ENCODE measurements around the gene VWA2. TPM values are rescaled to one million over a fixed set of nuclear protein-coding genes. Genes with fewer than 3 reads are reported as not detected.

VWA2 gene
- total RNA-seq, 1 donor from 2014 or later, result 10.6 TPM

GRCh38 chr10:114206902-114207301 is 32.2 kb upstream of the VWA2 start:
- TF ChIP-seq CTCF (IDR thresholded peaks at IDR 0.05), result no peak
- H3K4me3 ChIP-seq, result no peak overlapping the region
- H3K4me1 ChIP-seq, result no peaks in the 10 kb centered on the region
- H3K9me3 ChIP-seq, result no peaks in the 10 kb centered on the region
- no peak overlapping the region for H3K27ac ChIP-seq
- no peaks in the 10 kb centered on the region for H3K27me3 ChIP-seq (ENCODE audit: low read depth)
- H3K36me3 ChIP-seq, result no peaks in the 10 kb centered on the region
- ATAC-seq (no peak), DNase-seq (no peak)
- intact Hi-C loops (cut with DNase I), result no loop called here

- Histone ChIP-seq H3K4me3 (no peak overlapping the region), H3K27me3 (ENCODE audit: low read depth) (no peaks in the 10 kb centered on the region), H3K9me3 (no peaks in the 10 kb centered on the region), H3K4me1 (no peaks in the 10 kb centered on the region), H3K36me3 (no peaks in the 10 kb centered on the region), H3K27ac (no peak overlapping the region)
- no peak for TF ChIP-seq CTCF (IDR thresholded peaks at IDR 0.05)
- DNase-seq, result no peak
- intact Hi-C loops (cut with DNase I), result no loop called here
- no peak for ATAC-seq
Observed at GRCh38 chr10:114207349-114207748, 31.7 kb upstream of the VWA2 start.

- intact Hi-C loops (cut with DNase I), result no loop called here
- Histone ChIP-seq H3K36me3 (no peaks in the 10 kb centered on the region), H3K27me3 (ENCODE audit: low read depth) (no peaks in the 10 kb centered on the region), H3K9me3 (no peaks in the 10 kb centered on the region), H3K27ac (no peak overlapping the region), H3K4me3 (no peak overlapping the region), H3K4me1 (no peaks in the 10 kb centered on the region)
- TF ChIP-seq CTCF (IDR thresholded peaks at IDR 0.05), result no peak
- DNase-seq (no peak), ATAC-seq (no peak)
Observed at GRCh38 chr10:114208351-114208750, 30.7 kb upstream of the VWA2 start.

- DNase-seq, result no peak
- ATAC-seq, result no peak
- H3K27ac ChIP-seq, result no peak overlapping the region
- intact Hi-C loops (cut with DNase I), result no loop called here
- H3K9me3 ChIP-seq, result no peaks in the 10 kb centered on the region
- H3K4me1 ChIP-seq, result no peaks in the 10 kb centered on the region
- no peak for TF ChIP-seq CTCF (IDR thresholded peaks at IDR 0.05)
- no peak overlapping the region for H3K4me3 ChIP-seq
- H3K36me3 ChIP-seq, result no peaks in the 10 kb centered on the region
- H3K27me3 ChIP-seq (ENCODE audit: low read depth), result no peaks in the 10 kb centered on the region
Observed at GRCh38 chr10:114212153-114212552, 26.9 kb upstream of the VWA2 start.

GRCh38 chr10:114215033-114215432 is 24.0 kb upstream of the VWA2 start:
- Histone ChIP-seq H3K9me3 (no peaks in the 10 kb centered on the region), H3K27ac (no peak overlapping the region), H3K36me3 (no peaks in the 10 kb centered on the region), H3K4me3 (no peak overlapping the region), H3K4me1 (no peaks in the 10 kb centered on the region), H3K27me3 (ENCODE audit: low read depth) (no peaks in the 10 kb centered on the region)
- ATAC-seq (no peak), DNase-seq (no peak)
- TF ChIP-seq CTCF (IDR thresholded peaks at IDR 0.05), result no peak
- intact Hi-C loops (cut with DNase I), result no loop called here

GRCh38 chr10:114220281-114220680 is 18.8 kb upstream of the VWA2 start:
- H3K27me3 ChIP-seq (ENCODE audit: low read depth), result no peaks in the 10 kb centered on the region
- H3K27ac ChIP-seq, result no peak overlapping the region
- H3K36me3 ChIP-seq, result no peaks in the 10 kb centered on the region
- no peaks in the 10 kb centered on the region for H3K9me3 ChIP-seq
- DNase-seq (no peak), ATAC-seq (no peak)
- no peak for TF ChIP-seq CTCF (IDR thresholded peaks at IDR 0.05)
- H3K4me3 ChIP-seq, result no peak overlapping the region
- intact Hi-C loops (cut with DNase I), result no loop called here
- no peaks in the 10 kb centered on the region for H3K4me1 ChIP-seq
